ENCODE measurements around the gene OPHN1. TPM values are rescaled to one million over a fixed set of nuclear protein-coding genes. Genes with fewer than 3 reads are reported as not detected.

Gene OPHN1
- total and polyA plus RNA-seq, 10 of the 15 experiments (the other 5 are each of a cell fraction or from before 2014, with no cell fraction given): under 0.01 to 0.03 (median 0.03) TPM; not detected in 6

- no peak overlapping the region for H3K4me2 ChIP-seq (ENCODE audit: control insufficient read depth, insufficient read depth)
- ChIA-PET POLR2A (no interaction called here), RAD21 (ENCODE audit: unreplicated experiment) (no interaction called here), SMC1A (ENCODE audit: uncharacterized antibody, unreplicated experiment) (no interaction called here), CTCF (no interaction called here)
- no peak overlapping the region for H3K9ac ChIP-seq (ENCODE audit: control insufficient read depth, insufficient read depth, low read length)
- no peak for DNase-seq (ENCODE audit: low read depth, low spot score)
- no peak overlapping the region for H3K4me3 ChIP-seq
- BruUV-seq (replicated peaks): no TSS peak
- no peak overlapping the region for H3K27ac ChIP-seq (ENCODE audit: control insufficient read depth, insufficient read depth)
- no peaks in the 10 kb centered on the region for H3K9me3 ChIP-seq (replicated peaks; ENCODE audit: control insufficient read depth, insufficient read depth, low read length)
- in situ Hi-C loops (cut with MboI): no loop called here
- H3K4me1 ChIP-seq (ENCODE audit: control insufficient read depth, insufficient read depth, low read length): no peaks in the 10 kb centered on the region
- no peak overlapping the region for H2AFZ ChIP-seq (ENCODE audit: control insufficient read depth, low read depth, low read length)
- H3K36me3 ChIP-seq (ENCODE audit: control insufficient read depth in 2 of 2, insufficient read depth in 2 of 2, low read length in 1 of 2): no peaks in the 10 kb centered on the region; a peak in 1 of 4 replicates
- H3K79me2 ChIP-seq (ENCODE audit: control insufficient read depth, insufficient read depth, low read length): no peaks in the 10 kb centered on the region
- intact Hi-C loops (cut with micrococcal nuclease; ENCODE audit: unreplicated experiment): no loop called here
- WGBS (ENCODE audit: insufficient coverage, insufficient replicate concordance, low lambda C conversion rate, missing lambda C conversion rate): 0% methylated on average over 2 of the region's 2 CpGs
- H3K27me3 ChIP-seq (replicated peaks in 1 of 2; ENCODE audit: control insufficient read depth in 2 of 2, insufficient read depth in 2 of 2, low read length in 1 of 2): no peaks in the 10 kb centered on the region
- no peak for FAIRE-seq
- H4K20me1 ChIP-seq (ENCODE audit: control insufficient read depth, insufficient read depth): no peaks in the 10 kb centered on the region
- no peak for ATAC-seq
- TF ChIP-seq NR2C2 (IDR thresholded peaks at IDR 0.05; ENCODE audit: borderline replicate concordance, control insufficient read depth, insufficient read length, low read depth) (no peak), ZBED1 (IDR thresholded peaks at IDR 0.05; ENCODE audit: borderline replicate concordance) (no peak), TBL1XR1 (IDR thresholded peaks at IDR 0.05; ENCODE audit: low read depth, low read length) (no peak), ZNF687 (IDR thresholded peaks at IDR 0.05) (no peak), ETV6 (conservative IDR thresholded peaks at IDR 0.05 in 1 of 2, IDR thresholded peaks at IDR 0.05 in 1 of 2; ENCODE audit: borderline replicate concordance in 1 of 2, low read depth in 1 of 2) (no peak), BMI1 (IDR thresholded peaks at IDR 0.05; ENCODE audit: borderline replicate concordance) (no peak), NFYB (IDR thresholded peaks at IDR 0.05; ENCODE audit: insufficient read depth, low read depth, low read length) (no peak), RELB (IDR thresholded peaks at IDR 0.05; ENCODE audit: low read depth) (no peak), CUX1 (IDR thresholded peaks at IDR 0.05; ENCODE audit: insufficient replicate concordance, low read depth, low read length) (no peak), GABPA (IDR thresholded peaks at IDR 0.05; ENCODE audit: low read depth) (no peak), BRCA1 (IDR thresholded peaks at IDR 0.05; ENCODE audit: low read depth, low read length) (no peak), KLF5 (IDR thresholded peaks at IDR 0.05; ENCODE audit: partially characterized antibody) (no peak), SIN3A (IDR thresholded peaks at IDR 0.05; ENCODE audit: low read depth, low read length) (no peak), HCFC1 (IDR thresholded peaks at IDR 0.05; ENCODE audit: low read length) (no peak), MXI1 (IDR thresholded peaks at IDR 0.05; ENCODE audit: low read depth, low read length) (no peak)
Measured at GRCh38 chrX:68121835-68122234, 311.5 kb downstream of the OPHN1 start.
